H9 (cell line): ENCODE data around the gene MUC5AC. TPM values are rescaled to one million over a fixed set of nuclear protein-coding genes. Genes with fewer than 3 reads are reported as not detected.

Source experiments
- DNase-seq: peaks from one replicate; pipeline ENCODE4 v3.0.0-alpha.2; 2017
- H2AFZ ChIP-seq: one replicate; pipeline ENCODE4 v1.6.1; 2013; ENCODE audit warnings: mild to moderate bottlenecking, low read length, control low read depth, moderate library complexity
- H2AK5ac ChIP-seq: 2 replicates; pipeline ENCODE4 v1.6.1; 2013; ENCODE audit warnings: low read length, control low read depth, mixed read lengths; ENCODE audit not compliant: insufficient read length
- H2BK120ac ChIP-seq: one replicate; pipeline ENCODE4 v1.6.1; 2013; ENCODE audit warnings: low read depth, mild to moderate bottlenecking, low read length, control low read depth, inconsistent platforms; ENCODE audit not compliant: poor library complexity, severe bottlenecking
- H2BK12ac ChIP-seq: 2 replicates; pipeline ENCODE4 v1.6.1; 2013; ENCODE audit warnings: low read length, control low read depth, mixed read lengths, low read depth; ENCODE audit not compliant: insufficient read length
- H2BK15ac ChIP-seq: 2 replicates; pipeline ENCODE4 v1.6.1; 2013; ENCODE audit warnings: low read depth, low read length, control low read depth
- H2BK20ac ChIP-seq: one replicate; pipeline ENCODE4 v1.6.1; 2013; ENCODE audit warnings: low read depth, mild to moderate bottlenecking, low read length, control low read depth, inconsistent platforms; ENCODE audit not compliant: poor library complexity, severe bottlenecking
- H2BK5ac ChIP-seq: 2 replicates; pipeline ENCODE4 v1.6.1; 2013; ENCODE audit warnings: low read length, control low read depth, mixed read lengths; ENCODE audit not compliant: insufficient read length
- H3K14ac ChIP-seq: 2 replicates; pipeline ENCODE4 v1.6.1; 2013; ENCODE audit warnings: low read length, control low read depth; ENCODE audit not compliant: insufficient read depth
- H3K18ac ChIP-seq: 2 replicates; pipeline ENCODE4 v1.6.1; 2013; ENCODE audit warnings: low read depth, mild to moderate bottlenecking, mixed read lengths, low read length, control low read depth; ENCODE audit not compliant: insufficient read length
- H3K23ac ChIP-seq: 2 replicates; pipeline ENCODE4 v1.6.1; 2013; ENCODE audit warnings: low read length, control low read depth, mixed read lengths, low read depth; ENCODE audit not compliant: insufficient read length
- H3K23me2 ChIP-seq: 2 replicates; pipeline ENCODE4 v1.6.1; 2013; ENCODE audit warnings: low read depth, mild to moderate bottlenecking, mixed read lengths, low read length, control low read depth; ENCODE audit not compliant: insufficient read length, poor library complexity, severe bottlenecking
- H3K27ac ChIP-seq: 2 replicates; pipeline ENCODE4 v1.5.1; 2013; ENCODE audit warnings: low read length, control low read depth, mixed read lengths, low read depth; ENCODE audit not compliant: insufficient read length
- H3K27me3 ChIP-seq: 2 replicates; pipeline ENCODE4 v1.6.1; 2013; ENCODE audit warnings: low read length, control low read depth, inconsistent platforms; ENCODE audit not compliant: insufficient read depth
- H3K4ac ChIP-seq: 2 replicates; pipeline ENCODE4 v1.6.1; 2013; ENCODE audit warnings: low read depth, mild to moderate bottlenecking, control low read depth, inconsistent platforms, low read length, moderate library complexity
- H3K4me1 ChIP-seq: 2 replicates; pipeline ENCODE4 v1.6.1; 2013; ENCODE audit warnings: low read length, control low read depth, inconsistent platforms; ENCODE audit not compliant: insufficient read depth
- H3K4me2 ChIP-seq: 2 replicates; pipeline ENCODE4 v1.6.1; 2013; ENCODE audit warnings: low read length, control low read depth, mixed read lengths; ENCODE audit not compliant: insufficient read length, insufficient read depth
- H3K56ac ChIP-seq: 2 replicates; pipeline ENCODE4 v1.6.1; 2013; ENCODE audit warnings: low read depth, mild to moderate bottlenecking, mixed read lengths, low read length, control low read depth; ENCODE audit not compliant: insufficient read length
- H3K79me1 ChIP-seq: 2 replicates; pipeline ENCODE4 v1.6.1; 2013; ENCODE audit warnings: low read depth, mild to moderate bottlenecking, moderate library complexity, low read length, control low read depth, inconsistent platforms; ENCODE audit not compliant: insufficient read depth, poor library complexity, severe bottlenecking
- H3K79me2 ChIP-seq: 2 replicates; pipeline ENCODE4 v1.6.1; 2013; ENCODE audit warnings: low read length, control low read depth, inconsistent platforms; ENCODE audit not compliant: insufficient read depth
- H3K9ac ChIP-seq: 2 replicates; pipeline ENCODE4 v1.6.1; 2013; ENCODE audit warnings: low read length, control low read depth, mixed read lengths; ENCODE audit not compliant: insufficient read length; ENCODE audit errors: extremely low read depth
- H3K9me3 ChIP-seq: one replicate; pipeline ENCODE4 v1.6.1; 2013; ENCODE audit warnings: low read depth, low read length, inconsistent platforms; ENCODE audit not compliant: control insufficient read depth
- H3T11ph ChIP-seq: one replicate; pipeline ENCODE4 v1.6.1; 2013; ENCODE audit warnings: mild to moderate bottlenecking, low read length, control low read depth, inconsistent platforms
- H4K20me1 ChIP-seq: one replicate; pipeline ENCODE4 v1.6.1; 2013; ENCODE audit not compliant: control insufficient read depth, insufficient read length, insufficient read depth
- H4K5ac ChIP-seq: 2 replicates; pipeline ENCODE4 v1.6.1; 2013; ENCODE audit warnings: low read depth, mild to moderate bottlenecking, mixed read lengths, low read length, control low read depth; ENCODE audit not compliant: insufficient read length
- H4K8ac ChIP-seq: replicated peaks from 2 replicates; pipeline ENCODE4 v1.6.1; 2013; ENCODE audit warnings: low read length, control low read depth, mixed read lengths, low read depth; ENCODE audit not compliant: insufficient read length
- H4K91ac ChIP-seq: 2 replicates; pipeline ENCODE4 v1.6.1; 2013; ENCODE audit warnings: low read depth, mild to moderate bottlenecking, moderate library complexity, mixed read lengths, low read length, control low read depth; ENCODE audit not compliant: insufficient read length
- H3K27ac Mint-ChIP-seq, 3 experiments: 2 replicates in 2 of 3; 3 replicates in 1 of 3; pipeline ENCODE4 v1.8.0; 2020 to 2021; ENCODE audit warnings: mixed read lengths in 3 of 3, mild to moderate bottlenecking in 1 of 3, moderate library complexity in 1 of 3
- H3K27me3 Mint-ChIP-seq: 2 replicates; pipeline ENCODE4 v1.8.0; 2021; ENCODE audit warnings: low read depth, mild to moderate bottlenecking, moderate library complexity, mixed read lengths
- H3K36me3 Mint-ChIP-seq, 3 experiments: 2 replicates in 2 of 3; 3 replicates in 1 of 3; pipeline ENCODE4 v1.8.0; 2020 to 2021; ENCODE audit warnings: low read depth in 3 of 3, mixed read lengths in 3 of 3; ENCODE audit not compliant: insufficient read depth in 1 of 3
- H3K4me1 Mint-ChIP-seq, 2 experiments: 2 replicates each; pipeline ENCODE4 v1.8.0; 2020; ENCODE audit warnings: mixed read lengths in 2 of 2
- H3K4me3 Mint-ChIP-seq, 2 experiments: 2 replicates in 1 of 2; 3 replicates in 1 of 2; pipeline ENCODE4 v1.8.0; 2020 to 2021; ENCODE audit warnings: mild to moderate bottlenecking in 2 of 2, mixed read lengths in 2 of 2, moderate library complexity in 1 of 2
- H3K9me3 Mint-ChIP-seq, 2 experiments: 2 replicates in 1 of 2; 3 replicates in 1 of 2; pipeline ENCODE4 v1.8.0; 2020; ENCODE audit warnings: mild to moderate bottlenecking in 2 of 2, mixed read lengths in 2 of 2, moderate library complexity in 1 of 2
- CTCF ChIP-seq: fragments of 200-600 bp; sonication (generic); conservative IDR thresholded peaks from 3 replicates; pipeline ENCODE4 v1.8.0; 2021; ENCODE audit warnings: antibody characterized with exemption, mild to moderate bottlenecking
- WGBS: extraction: QIAGEN DNeasy Blood & Tissue Kit; methylation state at CpG from one replicate; pipeline ENCODE4 v1.1.7; 2013; ENCODE audit warnings: missing lambda C conversion rate, low lambda C conversion rate, mixed read lengths; ENCODE audit not compliant: insufficient read length; ENCODE audit errors: extremely low coverage; 5-methylcytosine and 5-hydroxymethylcytosine counted together
- total RNA-seq: library from RNA; stranded (reverse); gene quantifications from 2 replicates; pipeline ENCODE4 v1.2.1, GENCODE V29; 2021

The MUC5AC gene
- total RNA-seq, 1 experiment from 2014 or later, result not detected

GRCh38 chr11:1197431-1197885 is 39.7 kb downstream of the MUC5AC start:
- Histone ChIP-seq H2BK12ac (no peak overlapping the region), H3K79me1 (no peaks in the 10 kb centered on the region), H3K56ac (no peak overlapping the region), H3K23ac (no peak overlapping the region), H3K79me2 (no peaks in the 10 kb centered on the region), H3K9me3 (no peaks in the 10 kb centered on the region), H3T11ph (no peak overlapping the region), H3K9ac (no peak overlapping the region), H3K14ac (no peak overlapping the region; the same call in 1 of the 2 replicates), H2AK5ac (no peak overlapping the region), H3K23me2 (peaks cover 4% of the 10 kb centered on the region), H3K27me3 (no peaks in the 10 kb centered on the region), H2BK15ac (no peak overlapping the region), H4K20me1 (no peaks in the 10 kb centered on the region), H2AFZ (no peak overlapping the region), H4K5ac (no peak overlapping the region), H3K4me1 (no peaks in the 10 kb centered on the region), H2BK5ac (no peak overlapping the region), H3K18ac (no peak overlapping the region), H4K91ac (no peak overlapping the region), H4K8ac (no peak overlapping the region), H2BK120ac (no peak overlapping the region), H3K4me2 (no peak overlapping the region), H3K27ac (no peak overlapping the region), H3K4ac (no peak overlapping the region), H2BK20ac (no peak overlapping the region)
- no peak for DNase-seq
- H3K27me3 Mint-ChIP-seq, result peaks cover 4% of the 10 kb centered on the region
- no peak for TF ChIP-seq CTCF
- peaks cover 2 to 8% of the 10 kb centered on the region in 2 experiments; a peak in 4 of 5 replicates for H3K9me3 Mint-ChIP-seq
- no peaks in the 10 kb centered on the region for H3K36me3 Mint-ChIP-seq
- H3K4me3 Mint-ChIP-seq, result no peak overlapping the region
- H3K4me1 Mint-ChIP-seq, result no peaks in the 10 kb centered on the region
- no peak overlapping the region for H3K27ac Mint-ChIP-seq
- WGBS, result no CpG with 5 or more reads among the region's 29 CpGs
